ENCODE results near the gene ECHDC3. TPM values are rescaled to one million over a fixed set of nuclear protein-coding genes. Genes with fewer than 3 reads are reported as not detected.

ECHDC3 gene
- total and polyA plus RNA-seq, 2 of the 13 experiments (the other 11 are each of a cell fraction or from before 2014, with no cell fraction given): not detected

DNA sequence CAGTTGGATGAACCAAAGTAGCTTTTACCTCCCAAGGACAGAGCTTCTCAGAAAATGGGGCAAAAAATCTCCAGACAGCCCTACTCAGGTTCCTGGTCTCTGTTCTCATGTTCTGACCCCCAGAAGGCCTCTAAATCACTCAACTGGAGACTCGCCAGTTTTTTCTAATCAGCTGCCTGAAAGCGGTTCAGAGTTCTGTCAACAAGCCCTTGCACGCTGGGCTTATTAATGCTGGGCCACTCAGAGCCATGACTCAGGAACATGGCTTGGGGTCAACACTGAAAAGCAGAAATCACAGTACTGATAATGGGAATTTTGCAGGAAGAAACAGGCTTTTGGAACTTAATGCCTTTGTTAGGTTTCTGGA lies 15.3 kb downstream of the ECHDC3 start (continued):
- no peak for TF ChIP-seq ZNF768 (CRISPR knock-in tag; IDR thresholded peaks at IDR 0.05)
- TF ChIP-seq, protein P1, sequence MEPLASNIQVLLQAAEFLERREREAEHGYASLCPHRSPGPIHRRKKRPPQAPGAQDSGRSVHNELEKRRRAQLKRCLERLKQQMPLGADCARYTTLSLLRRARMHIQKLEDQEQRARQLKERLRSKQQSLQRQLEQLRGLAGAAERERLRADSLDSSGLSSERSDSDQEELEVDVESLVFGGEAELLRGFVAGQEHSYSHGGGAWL (CRISPR knock-in tag; IDR thresholded peaks at IDR 0.05): no peak
- no peak for TF ChIP-seq ETV6 (CRISPR knock-in tag; conservative IDR thresholded peaks at IDR 0.05)
- TF ChIP-seq SOX6 (IDR thresholded peaks at IDR 0.05): no peak
- TF ChIP-seq SOX6 (CRISPR knock-in tag; IDR thresholded peaks at IDR 0.05): peak; percentile 55; the same call in 1 of the 2 replicates
- TF ChIP-seq ZZZ3 (CRISPR knock-in tag; IDR thresholded peaks at IDR 0.05; ENCODE audit: borderline replicate concordance): no peak
- no peak for TF ChIP-seq MXD1 (CRISPR knock-in tag; IDR thresholded peaks at IDR 0.05)
- TF ChIP-seq TGIF2 (CRISPR knock-in tag; IDR thresholded peaks at IDR 0.05): no peak
- no peak for TF ChIP-seq RNF219 (CRISPR knock-in tag; IDR thresholded peaks at IDR 0.05)
- TF ChIP-seq FOSL1 (CRISPR knock-in tag; IDR thresholded peaks at IDR 0.05; ENCODE audit: borderline replicate concordance): no peak
- TF ChIP-seq HNRNPK (IDR thresholded peaks at IDR 0.05; ENCODE audit: low read depth, low read length, poor library complexity, severe bottlenecking): no peak
- no peak for TF ChIP-seq ZNF646 (CRISPR knock-in tag; IDR thresholded peaks at IDR 0.05)
- TF ChIP-seq RAD51 (IDR thresholded peaks at IDR 0.05; ENCODE audit: borderline replicate concordance): no peak
- TF ChIP-seq, protein P2, sequence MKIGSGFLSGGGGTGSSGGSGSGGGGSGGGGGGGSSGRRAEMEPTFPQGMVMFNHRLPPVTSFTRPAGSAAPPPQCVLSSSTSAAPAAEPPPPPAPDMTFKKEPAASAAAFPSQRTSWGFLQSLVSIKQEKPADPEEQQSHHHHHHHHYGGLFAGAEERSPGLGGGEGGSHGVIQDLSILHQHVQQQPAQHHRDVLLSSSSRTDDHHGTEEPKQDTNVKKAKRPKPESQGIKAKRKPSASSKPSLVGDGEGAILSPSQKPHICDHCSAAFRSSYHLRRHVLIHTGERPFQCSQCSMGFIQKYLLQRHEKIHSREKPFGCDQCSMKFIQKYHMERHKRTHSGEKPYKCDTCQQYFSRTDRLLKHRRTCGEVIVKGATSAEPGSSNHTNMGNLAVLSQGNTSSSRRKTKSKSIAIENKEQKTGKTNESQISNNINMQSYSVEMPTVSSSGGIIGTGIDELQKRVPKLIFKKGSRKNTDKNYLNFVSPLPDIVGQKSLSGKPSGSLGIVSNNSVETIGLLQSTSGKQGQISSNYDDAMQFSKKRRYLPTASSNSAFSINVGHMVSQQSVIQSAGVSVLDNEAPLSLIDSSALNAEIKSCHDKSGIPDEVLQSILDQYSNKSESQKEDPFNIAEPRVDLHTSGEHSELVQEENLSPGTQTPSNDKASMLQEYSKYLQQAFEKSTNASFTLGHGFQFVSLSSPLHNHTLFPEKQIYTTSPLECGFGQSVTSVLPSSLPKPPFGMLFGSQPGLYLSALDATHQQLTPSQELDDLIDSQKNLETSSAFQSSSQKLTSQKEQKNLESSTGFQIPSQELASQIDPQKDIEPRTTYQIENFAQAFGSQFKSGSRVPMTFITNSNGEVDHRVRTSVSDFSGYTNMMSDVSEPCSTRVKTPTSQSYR (CRISPR knock-in tag; IDR thresholded peaks at IDR 0.05; ENCODE audit: borderline replicate concordance): no peak
- TF ChIP-seq MYC (CRISPR knock-in tag; IDR thresholded peaks at IDR 0.05; ENCODE audit: borderline replicate concordance): no peak
- no peak for TF ChIP-seq CC2D1A (CRISPR knock-in tag; IDR thresholded peaks at IDR 0.05)
- no peak for TF ChIP-seq GTF3A (CRISPR knock-in tag; conservative IDR thresholded peaks at IDR 0.05)
- no peak for TF ChIP-seq ZNF761 (CRISPR knock-in tag; conservative IDR thresholded peaks at IDR 0.05)

Data from HepG2 (cell line).